ENCODE measurements around the gene CRABP2. TPM values are rescaled to one million over a fixed set of nuclear protein-coding genes. Genes with fewer than 3 reads are reported as not detected.
A peak's percentile ranks its signal among the peaks of the same experiment; 100 is the strongest.

The CRABP2 gene
- polyA plus RNA-seq, 1 donor = 314 TPM

DNA sequence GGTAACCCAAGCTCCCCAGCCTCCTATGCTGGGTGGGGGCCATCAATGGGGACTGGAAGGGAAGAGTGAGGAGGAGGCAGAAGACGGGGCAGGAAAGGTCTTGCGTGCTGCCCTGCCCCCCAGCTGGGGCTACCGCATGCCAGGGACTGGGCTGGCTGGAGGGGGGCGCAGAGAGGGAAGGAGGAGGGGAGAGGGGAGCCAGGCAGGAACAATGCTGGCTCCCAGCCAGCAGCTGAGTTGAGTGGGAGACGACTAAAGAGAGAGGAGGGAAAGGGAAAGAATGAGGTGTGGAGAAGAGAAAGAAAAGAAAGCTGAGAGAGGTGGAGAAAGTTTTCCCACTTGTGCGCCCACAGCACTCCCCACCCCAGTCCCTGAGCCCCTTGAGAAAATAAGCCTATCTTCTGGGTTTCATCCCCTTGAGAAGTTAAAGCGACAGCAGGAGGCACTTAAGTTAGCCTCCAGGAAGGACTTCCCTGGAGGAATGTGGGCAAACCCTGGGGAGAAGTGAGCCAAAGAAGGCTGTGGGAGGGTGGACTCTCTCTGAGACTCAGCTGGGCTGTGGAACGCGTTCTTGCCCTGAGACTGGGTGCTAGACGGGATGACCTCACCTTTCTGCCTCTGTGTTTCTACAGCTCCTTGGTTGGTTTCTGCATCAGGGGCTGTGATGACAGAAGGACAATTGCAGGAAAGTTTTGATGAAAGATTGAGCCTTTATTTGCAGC is 15.3 kb downstream of the CRABP2 start:
- DNase-seq = no peak

DNA sequence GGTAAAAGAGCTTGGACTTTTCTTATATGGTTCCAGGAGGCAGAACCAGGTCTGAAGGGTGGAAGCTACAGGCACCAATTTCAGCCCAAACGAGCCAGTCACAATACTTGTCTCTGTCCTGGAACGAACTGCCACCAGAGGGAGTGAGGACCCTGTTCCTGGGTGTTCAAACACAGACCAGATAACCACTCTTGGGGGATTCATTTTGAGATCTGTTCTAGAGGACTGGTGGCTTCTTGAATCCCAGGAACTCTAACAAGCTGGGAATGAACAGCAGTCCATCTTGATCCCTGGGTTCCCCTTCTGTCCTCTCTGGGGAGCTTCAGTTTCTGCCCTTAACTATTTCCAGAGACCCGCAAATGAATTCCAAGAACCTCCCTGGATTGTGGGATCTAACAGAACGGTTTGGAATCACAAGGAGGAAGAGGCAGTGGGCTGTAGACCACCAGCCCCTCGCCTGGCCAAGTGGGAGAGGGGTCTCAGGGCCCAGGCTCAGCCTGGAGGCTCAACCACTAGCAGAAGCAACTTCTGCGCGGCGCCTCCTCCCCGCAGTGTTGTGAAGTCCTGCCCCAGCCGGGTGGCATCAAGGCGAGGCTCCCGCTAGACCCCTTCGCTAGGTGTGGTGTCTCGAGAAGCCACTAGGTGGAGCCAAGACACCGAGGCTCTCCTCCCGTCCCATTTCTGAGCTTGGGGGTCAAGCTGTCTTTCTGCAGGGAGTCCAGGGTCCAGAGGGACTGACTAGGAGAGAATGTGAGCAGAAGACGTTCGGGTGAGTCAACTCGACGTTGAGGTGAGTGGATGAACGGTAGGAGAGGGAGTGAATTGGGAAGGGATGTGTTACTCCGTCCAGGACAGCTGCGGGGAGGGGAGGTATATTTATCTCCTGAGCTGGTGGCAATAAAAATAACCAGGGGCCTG is 16.1 kb downstream of the CRABP2 start:
- peak; percentile 83 for DNase-seq

- no peak for DNase-seq
Measured at GRCh38 chr1:156684227-156684782, 21.1 kb downstream of the CRABP2 start.

DNA sequence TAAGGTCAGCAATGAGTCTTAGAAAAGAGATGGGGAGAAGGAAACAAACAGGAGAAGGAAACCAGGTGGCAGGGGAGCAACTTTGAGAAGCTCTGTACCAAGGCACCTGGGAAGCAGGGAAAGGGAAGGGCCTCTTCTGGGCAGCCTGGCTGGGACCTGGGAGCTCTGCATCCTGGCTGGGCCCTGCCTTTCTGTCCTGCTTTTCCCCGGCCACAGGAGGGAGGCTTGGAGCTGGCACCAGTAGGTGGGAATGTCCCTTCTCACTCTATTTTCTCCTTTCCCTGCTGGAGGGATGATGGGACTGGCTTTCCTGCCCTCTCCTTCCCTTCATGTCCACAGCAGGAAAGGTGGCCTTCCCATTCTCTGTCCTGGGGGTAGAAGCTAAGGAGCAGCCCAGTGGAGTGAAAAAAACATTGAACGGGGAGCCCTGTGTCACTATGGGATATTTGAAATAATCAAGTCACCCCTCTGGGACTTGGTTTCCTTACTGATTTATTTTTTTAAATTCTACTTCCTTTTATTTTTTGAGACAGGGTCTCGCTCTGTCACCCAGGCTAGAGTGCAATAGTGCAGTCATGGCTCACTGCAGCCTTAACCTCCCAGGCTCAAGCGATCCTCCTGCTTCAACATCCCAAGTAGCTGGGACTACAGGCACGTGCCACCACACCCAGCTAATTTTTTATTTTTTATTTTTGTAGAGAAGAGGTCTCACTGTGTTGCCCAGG is 23.1 kb downstream of the CRABP2 start:
- DNase-seq = no peak

DNA sequence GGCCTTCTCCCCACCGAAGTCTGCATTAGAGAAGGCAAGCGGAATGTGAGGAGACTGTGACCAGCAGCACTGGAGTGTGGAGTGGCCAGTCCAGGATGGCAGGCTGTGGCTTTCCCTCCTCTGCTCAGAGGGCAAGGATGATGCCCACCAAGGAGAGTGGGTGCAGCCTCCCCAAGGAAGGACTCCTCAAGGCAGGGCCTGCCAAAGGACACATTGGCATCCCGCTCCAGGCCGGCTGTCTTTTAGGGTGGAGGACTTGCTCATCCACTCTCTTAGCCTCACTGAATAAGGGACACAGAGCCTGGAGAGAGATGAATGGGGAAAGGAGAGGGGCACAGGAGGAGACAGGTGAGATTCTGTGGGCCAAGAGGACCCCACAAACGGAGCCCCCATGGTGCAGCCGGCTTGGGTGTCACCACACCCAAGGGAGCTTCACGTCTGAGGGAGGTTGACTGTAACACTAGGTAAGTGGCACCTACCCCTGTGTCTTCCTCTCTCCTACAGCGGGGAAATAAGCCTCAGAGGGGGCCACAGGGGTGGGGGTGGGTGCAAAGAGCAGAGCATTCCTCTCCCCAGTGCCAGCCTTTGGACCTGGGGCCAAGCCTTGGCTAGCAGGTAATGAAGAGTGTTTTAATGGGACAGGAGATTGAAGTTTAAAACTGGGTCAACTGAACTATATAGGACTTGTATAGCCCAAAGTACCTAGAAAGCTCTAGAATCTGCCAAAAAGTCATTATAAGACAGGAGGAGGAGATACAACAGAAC is 24.0 kb downstream of the CRABP2 start:
- no peak for DNase-seq

DNA sequence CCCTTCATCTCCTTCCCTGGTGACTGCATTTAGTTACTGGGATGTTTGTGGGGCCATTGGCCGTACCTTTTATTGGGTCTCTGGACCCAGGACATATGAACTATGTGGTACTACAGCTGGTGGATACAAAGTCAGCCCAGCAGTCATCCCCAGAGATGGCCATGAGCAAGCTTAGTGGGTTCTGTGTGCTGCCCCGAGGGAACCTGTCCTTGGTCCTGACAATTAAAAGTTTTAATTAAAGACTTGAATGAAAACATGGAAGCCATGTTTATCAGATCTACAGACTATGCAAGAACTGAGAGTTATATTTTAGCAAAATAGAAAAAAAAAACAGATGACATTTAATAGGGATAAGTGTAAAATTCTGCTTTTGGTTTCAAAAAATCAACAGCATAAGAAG is 25.3 kb downstream of the CRABP2 start:
- no peak for DNase-seq

- DNase-seq = peak; percentile 85
Measured at GRCh38 chr1:156677616-156678596, 27.5 kb downstream of the CRABP2 start.

- peak; percentile 87 for DNase-seq
Measured at GRCh38 chr1:156676820-156677615, 28.4 kb downstream of the CRABP2 start, which contains the start of gene NES. NES (minus strand) TSS chr1:156677407; CDS start chr1:156677264, 143 bp downstream.

DNA sequence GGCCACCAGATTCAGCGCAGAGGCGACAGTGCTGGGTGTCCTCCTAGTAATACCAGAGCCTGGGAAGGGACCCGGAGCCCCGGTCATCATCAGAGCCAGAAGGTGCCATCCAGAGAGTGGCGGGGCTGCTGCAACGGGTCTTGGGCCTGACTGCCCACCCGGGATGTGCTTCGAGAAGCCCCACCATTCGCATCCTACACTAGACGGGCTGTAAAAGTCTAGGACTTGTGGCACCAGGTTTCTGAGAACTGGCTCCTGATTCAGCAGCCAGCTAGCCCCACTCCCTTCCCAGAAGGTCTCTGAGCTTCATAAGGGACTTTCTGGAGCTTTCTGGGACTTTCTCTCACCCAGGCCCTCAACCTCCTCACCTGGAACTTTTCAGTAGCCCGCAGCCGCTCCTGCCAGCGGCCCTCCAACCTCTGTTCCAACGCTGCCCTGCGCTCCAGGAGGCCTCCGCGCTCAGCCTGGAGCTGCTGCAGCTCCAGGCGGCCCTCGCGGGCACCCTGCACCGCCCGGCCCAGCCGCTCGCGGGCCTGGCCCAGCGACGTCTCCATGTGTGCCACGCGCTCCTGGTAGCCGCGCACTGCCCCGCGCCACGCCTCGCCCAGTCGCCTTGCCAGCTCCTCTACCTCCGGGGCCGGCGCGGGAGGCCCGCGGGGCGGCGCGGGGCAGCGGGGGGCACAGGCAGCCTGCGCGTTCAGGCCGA is 29.1 kb downstream of the CRABP2 start:
- no peak for DNase-seq

DNA sequence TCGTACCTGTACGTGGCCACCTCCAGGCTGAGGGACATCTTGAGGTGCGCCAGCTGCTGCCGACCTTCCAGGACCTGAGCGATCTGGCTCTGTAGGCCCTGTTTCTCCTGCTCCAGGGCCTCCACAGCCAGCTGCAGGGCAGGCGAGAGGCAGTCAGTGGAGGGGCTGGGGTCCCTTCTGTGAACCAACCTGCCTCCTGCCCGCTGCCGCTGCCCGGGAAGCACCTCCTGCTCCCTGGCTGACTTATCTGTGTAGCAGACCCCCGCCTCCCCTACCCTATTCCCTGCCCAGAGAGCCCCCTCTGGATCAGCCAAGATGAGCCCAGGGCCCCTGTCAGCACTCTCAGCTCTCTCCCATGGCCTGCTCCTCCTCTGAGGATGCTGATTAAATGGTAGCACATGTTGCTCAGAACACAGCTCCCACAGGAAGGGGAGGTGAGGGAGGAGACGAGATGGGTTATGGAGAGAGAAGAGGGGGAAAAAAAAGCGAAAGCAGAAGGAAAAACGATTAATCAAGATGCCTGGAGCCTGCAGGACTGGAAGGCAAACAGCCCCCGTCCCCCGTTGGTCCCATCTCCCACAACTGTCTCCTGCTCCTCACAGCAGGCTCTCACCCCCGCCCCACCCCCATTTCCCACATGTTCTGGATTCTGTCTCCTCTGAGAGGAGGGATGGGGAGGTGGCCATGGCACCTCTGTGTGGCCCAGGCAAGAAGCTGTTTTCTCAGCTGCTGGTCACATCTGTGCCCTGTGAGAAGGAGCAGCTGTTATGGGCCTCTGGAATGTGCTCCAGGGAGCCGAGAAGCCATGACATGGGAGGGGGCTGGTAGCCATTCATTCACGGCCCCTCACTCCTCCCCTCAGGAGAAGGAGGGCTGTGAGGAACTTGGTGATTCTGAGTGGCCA is 29.9 kb downstream of the CRABP2 start:
- no peak for DNase-seq

DNA sequence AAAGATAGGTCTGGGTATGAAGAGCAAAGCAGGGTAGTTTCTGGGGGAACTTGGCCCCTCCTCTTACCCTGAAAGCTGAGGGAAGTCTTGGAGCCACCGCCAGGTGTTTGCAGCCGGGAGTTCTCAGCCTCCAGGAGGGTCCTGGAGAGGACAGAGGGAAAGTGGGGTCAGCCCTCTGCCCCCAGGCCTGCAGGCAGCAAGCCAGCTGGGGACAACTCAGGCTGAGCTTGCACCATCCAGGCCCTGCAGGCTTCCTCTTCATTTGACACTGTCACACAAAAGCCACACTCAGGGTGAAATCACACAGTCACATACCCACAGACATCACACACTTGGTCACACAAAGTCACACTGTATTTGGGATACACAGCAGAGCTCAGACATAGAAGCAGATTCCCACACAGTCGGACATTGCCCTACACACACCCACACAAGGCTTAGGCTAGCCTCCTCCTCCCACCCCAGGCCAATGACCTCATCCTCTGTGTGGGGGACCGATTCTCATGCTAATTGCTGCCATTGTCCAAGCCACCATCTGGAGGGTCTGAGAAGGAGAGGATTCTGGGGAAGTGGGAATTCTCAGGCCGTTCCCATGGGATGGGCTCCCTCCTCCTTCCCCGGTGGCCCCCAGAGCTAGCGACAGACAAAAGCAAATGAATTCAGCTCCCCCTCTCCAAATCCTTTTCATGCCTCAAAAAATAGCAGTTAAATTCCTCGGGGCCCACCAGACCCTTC is 31.8 kb downstream of the CRABP2 start:
- no peak for DNase-seq

- no peak for DNase-seq
Measured at GRCh38 chr1:156671804-156672203, 33.6 kb downstream of the CRABP2 start.

DNA sequence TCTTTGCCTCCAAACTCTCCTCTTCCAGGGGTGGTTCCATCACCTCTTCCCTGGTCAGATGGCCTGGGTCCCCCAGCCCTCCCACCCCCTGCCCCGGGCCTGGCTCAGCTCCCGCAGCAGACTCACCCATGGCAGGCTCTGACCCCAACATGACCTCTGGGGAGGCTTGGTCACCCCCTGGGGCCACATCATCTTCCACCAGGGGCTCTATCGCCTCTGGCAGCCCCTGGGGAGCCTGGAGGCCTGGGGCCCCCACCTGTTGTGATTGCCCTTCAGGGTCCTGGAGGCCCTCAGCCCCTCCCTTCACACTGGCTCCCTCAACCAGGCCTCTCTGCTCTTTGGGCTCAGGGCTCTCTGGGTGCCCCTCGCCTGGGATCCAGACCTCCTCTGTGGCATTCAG is 34.6 kb downstream of the CRABP2 start:
- no peak for DNase-seq

DNA sequence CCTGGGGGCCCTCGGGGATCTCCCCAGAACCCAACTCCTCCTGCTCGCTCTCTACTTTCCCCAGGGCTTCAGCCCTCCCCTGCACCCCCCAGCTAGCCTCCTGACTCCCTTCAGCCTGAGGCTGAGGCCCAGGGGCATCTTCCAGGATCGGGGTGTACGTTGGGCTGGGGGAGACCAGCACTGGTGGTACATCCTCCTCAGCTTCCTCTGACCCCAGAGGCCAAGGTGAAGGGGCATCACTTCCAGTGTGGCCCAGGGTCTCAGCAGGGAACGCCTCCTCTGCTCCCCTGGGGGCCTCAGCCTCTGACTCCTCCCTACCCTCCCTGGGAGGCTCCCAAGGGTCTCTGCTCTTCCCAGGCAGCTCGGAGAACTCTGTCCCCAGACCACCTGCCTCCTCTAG is 35.0 kb downstream of the CRABP2 start:
- DNase-seq = no peak

- DNase-seq = no peak
Measured at GRCh38 chr1:156669794-156670193, 35.6 kb downstream of the CRABP2 start.

GRCh38 chr1:156668801-156669637 is 36.4 kb downstream of the CRABP2 start:
- no peak for DNase-seq

All from hindlimb muscle (tissue), 1 donor.